Umbilical cord (tissue), 2 donors: ENCODE measurements around the gene CDC42EP2. TPM values are rescaled to one million over a fixed set of nuclear protein-coding genes. Genes with fewer than 3 reads are reported as not detected.
"Not testable (repeated sequence)": the region's sequence is repeated elsewhere in the genome, so short reads cannot be mapped to it uniquely, and the experiment has no call there.

Experiments used
- DNase-seq: peaks from one replicate; pipeline ENCODE4 v3.0.0-alpha.2; 2015; ENCODE audit warnings: low spot score
- total RNA-seq: library from RNA; depleted of rRNA; stranded (reverse); fragments of >200 nt; gene quantifications from one replicate; pipeline ENCODE4 v1.2.3, GENCODE V29; 2014; ENCODE audit warnings: low replicate concordance; ENCODE audit not compliant: insufficient read depth

CDC42EP2 gene
- total RNA-seq, 1 donor from 2014 or later: 8.4 TPM

- DNase-seq: peak; percentile 49
Measured at GRCh38 chr11:65317025-65317786, 2.5 kb downstream of the CDC42EP2 start.

GRCh38 chr11:65320386-65321075 is 5.9 kb downstream of the CDC42EP2 start:
- DNase-seq: no peak

GRCh38 chr11:65321076-65321475 is 6.4 kb downstream of the CDC42EP2 start:
- no peak for DNase-seq

GRCh38 chr11:65321828-65322485 is 7.3 kb downstream of the CDC42EP2 start:
- no peak for DNase-seq

- no peak for DNase-seq
Measured at GRCh38 chr11:65323813-65324212, 9.1 kb downstream of the CDC42EP2 start.

GRCh38 chr11:65325435-65325834 is 10.8 kb downstream of the CDC42EP2 start:
- DNase-seq: no peak

- no peak for DNase-seq
Measured at GRCh38 chr11:65327021-65327420, 12.4 kb downstream of the CDC42EP2 start.

- peak; percentile 26 for DNase-seq
Measured at GRCh38 chr11:65329478-65329877, 14.8 kb downstream of the CDC42EP2 start.

GRCh38 chr11:65329944-65330403 is 15.3 kb downstream of the CDC42EP2 start:
- DNase-seq: peak; percentile 94

GRCh38 chr11:65330544-65330943 is 15.9 kb downstream of the CDC42EP2 start:
- DNase-seq: no peak

- DNase-seq: not testable (repeated sequence)
Measured at GRCh38 chr11:65332591-65332990, 17.9 kb downstream of the CDC42EP2 start.

- DNase-seq: no peak
Measured at GRCh38 chr11:65334696-65335295, 20.1 kb downstream of the CDC42EP2 start.

GRCh38 chr11:65338676-65339075 is 24.0 kb downstream of the CDC42EP2 start:
- no peak for DNase-seq

GRCh38 chr11:65340226-65340625 is 25.6 kb downstream of the CDC42EP2 start:
- no peak for DNase-seq

GRCh38 chr11:65341856-65342255 is 27.2 kb downstream of the CDC42EP2 start:
- DNase-seq: no peak

- DNase-seq: no peak
Measured at GRCh38 chr11:65351511-65351910, 36.8 kb downstream of the CDC42EP2 start.

- no peak for DNase-seq
Measured at GRCh38 chr11:65352783-65353182, 38.1 kb downstream of the CDC42EP2 start.

- no peak for DNase-seq
Measured at GRCh38 chr11:65353376-65353775, 38.7 kb downstream of the CDC42EP2 start.

GRCh38 chr11:65353900-65354264 is 39.2 kb downstream of the CDC42EP2 start:
- DNase-seq: no peak

GRCh38 chr11:65354265-65355012 is 39.8 kb downstream of the CDC42EP2 start, which contains the start of gene TIGD3:
TIGD3 (plus strand) TSS chr11:65354751; CDS start chr11:65355809, 1,058 bp downstream.
- DNase-seq: peak; percentile 98
